ENCODE results near the gene APCDD1. TPM values are rescaled to one million over a fixed set of nuclear protein-coding genes. Genes with fewer than 3 reads are reported as not detected.

Gene APCDD1
- polyA plus RNA-seq, 1 of the 3 experiments (the other 2 are of a cell fraction), result 0.02 TPM

- H3K4me1 ChIP-seq (ENCODE audit: control insufficient read depth in 1 of 2, insufficient read depth in 2 of 2, low read depth in 1 of 2, low read length in 1 of 2), result peaks cover 0 to 9% of the 10 kb centered on the region in 2 experiments; a peak in 3 of 4 replicates
- no peak overlapping the region for H2AFZ ChIP-seq (ENCODE audit: low read depth)
- H3K27ac ChIP-seq (ENCODE audit: low read depth in 2 of 2, low read length in 1 of 2), result no peak overlapping the region
- 19% methylated on average over 2 of the region's 2 CpGs for WGBS (ENCODE audit: low lambda C conversion rate)
- ChIA-PET POLR2A (no interaction called here), CTCF (interaction anchor here (1.2 kb wide), 1 partner anchor 38 kb away, joined by 3 read pairs; no protein-coding TSS in a partner anchor)
- no peak overlapping the region for H3K4me2 ChIP-seq
- no peaks in the 10 kb centered on the region for H3K9me2 ChIP-seq
- H3K9me3 ChIP-seq, result no peaks in the 10 kb centered on the region
- peaks cover 8% of the 10 kb centered on the region; the same call in 1 of the 2 replicates for H3K27me3 ChIP-seq (ENCODE audit: insufficient read depth)
- no peaks in the 10 kb centered on the region for H3K36me3 ChIP-seq (replicated peaks in 1 of 2; ENCODE audit: control insufficient read depth in 1 of 2, insufficient read depth in 2 of 2, low read length in 1 of 2)
- TF ChIP-seq PBX3 (IDR thresholded peaks at IDR 0.05), result no peak
- TF ChIP-seq SMC3 (IDR thresholded peaks at IDR 0.05; ENCODE audit: low read depth, low read length), result no peak
- no peak for TF ChIP-seq RFX5 (IDR thresholded peaks at IDR 0.05; ENCODE audit: low read length)
- no peak for TF ChIP-seq EZH2phosphoT487 (IDR thresholded peaks at IDR 0.05; ENCODE audit: borderline replicate concordance, low read depth)
- no peak for TF ChIP-seq MAX (IDR thresholded peaks at IDR 0.05; ENCODE audit: low read depth)
- no peak for TF ChIP-seq SIN3A (IDR thresholded peaks at IDR 0.05; ENCODE audit: borderline replicate concordance, low read depth, low read length)
- TF ChIP-seq MEF2A (IDR thresholded peaks at IDR 0.05; ENCODE audit: borderline replicate concordance, low read depth), result no peak
- no peak for TF ChIP-seq TEAD4 (IDR thresholded peaks at IDR 0.05; ENCODE audit: borderline replicate concordance, insufficient read depth)
- no peak for DNase-seq
- no peaks in the 10 kb centered on the region for H4K20me1 ChIP-seq (ENCODE audit: insufficient read depth)
- no peaks in the 10 kb centered on the region for H3K79me2 ChIP-seq (ENCODE audit: insufficient read depth)
- no peak overlapping the region for H3K9ac ChIP-seq
- no peaks in the 10 kb centered on the region for H3F3A ChIP-seq (replicated peaks; ENCODE audit: insufficient read depth)
- no peak overlapping the region for H3K4me3 ChIP-seq (ENCODE audit: low read depth in 2 of 2, low read length in 1 of 2)
These were observed 3.4 kb upstream of the APCDD1 start for GRCh38 chr18:10450986-10451385.

GRCh38 chr18:10453261-10453805 is 1.1 kb upstream of the APCDD1 start:
- H3K9me2 ChIP-seq, result no peaks in the 10 kb centered on the region
- H3K4me3 ChIP-seq (ENCODE audit: low read depth in 2 of 2, low read length in 1 of 2), result no peak overlapping the region
- H3K27ac ChIP-seq (ENCODE audit: low read depth in 2 of 2, low read length in 1 of 2), result no peak overlapping the region
- no peak overlapping the region for H3K4me2 ChIP-seq
- H3K79me2 ChIP-seq (ENCODE audit: insufficient read depth), result no peaks in the 10 kb centered on the region
- CTCF ChIA-PET, result interaction anchor here (0.7 kb wide), 1 partner anchor 11 kb away, joined by 3 read pairs; no protein-coding TSS in a partner anchor
- 81% methylated on average over 11 of the region's 11 CpGs for WGBS (ENCODE audit: low lambda C conversion rate)
- no peaks in the 10 kb centered on the region for H3K9me3 ChIP-seq
- POLR2A ChIA-PET, result no interaction called here
- peaks cover 0 to 9% of the 10 kb centered on the region in 2 experiments; a peak in 3 of 4 replicates for H3K4me1 ChIP-seq (ENCODE audit: control insufficient read depth in 1 of 2, insufficient read depth in 2 of 2, low read depth in 1 of 2, low read length in 1 of 2)
- H3K27me3 ChIP-seq (ENCODE audit: insufficient read depth), result peaks cover 11% of the 10 kb centered on the region; the same call in 1 of the 2 replicates
- H4K20me1 ChIP-seq (ENCODE audit: insufficient read depth), result no peaks in the 10 kb centered on the region
- TF ChIP-seq RAD21 (IDR thresholded peaks at IDR 0.05; ENCODE audit: low read length) (no peak), JUND (IDR thresholded peaks at IDR 0.05) (no peak), TEAD4 (IDR thresholded peaks at IDR 0.05; ENCODE audit: borderline replicate concordance, insufficient read depth) (no peak), ELF1 (IDR thresholded peaks at IDR 0.05) (no peak), ZBTB33 (IDR thresholded peaks at IDR 0.05; ENCODE audit: borderline replicate concordance, low read depth) (no peak), USF1 (IDR thresholded peaks at IDR 0.05; ENCODE audit: borderline replicate concordance, low read depth) (no peak), REST (IDR thresholded peaks at IDR 0.05; ENCODE audit: low read depth, low read length) (no peak), USF2 (IDR thresholded peaks at IDR 0.05; ENCODE audit: borderline replicate concordance, low read depth, low read length) (no peak), EZH2phosphoT487 (IDR thresholded peaks at IDR 0.05; ENCODE audit: borderline replicate concordance, low read depth) (no peak), GABPA (IDR thresholded peaks at IDR 0.05; ENCODE audit: low read depth) (no peak), EP300 (IDR thresholded peaks at IDR 0.05; ENCODE audit: borderline replicate concordance in 1 of 2, low read depth in 1 of 2, low read length in 1 of 2) (no peak), MEF2A (IDR thresholded peaks at IDR 0.05; ENCODE audit: borderline replicate concordance, low read depth) (no peak), SIN3A (IDR thresholded peaks at IDR 0.05; ENCODE audit: borderline replicate concordance, low read depth, low read length) (no peak), NFIC (IDR thresholded peaks at IDR 0.05; ENCODE audit: borderline replicate concordance) (no peak)
- no peaks in the 10 kb centered on the region for H3K36me3 ChIP-seq (replicated peaks in 1 of 2; ENCODE audit: control insufficient read depth in 1 of 2, insufficient read depth in 2 of 2, low read length in 1 of 2)
- H2AFZ ChIP-seq (ENCODE audit: low read depth), result no peak overlapping the region
- no peak for DNase-seq
- H3K9ac ChIP-seq, result no peak overlapping the region
- H3F3A ChIP-seq (replicated peaks; ENCODE audit: insufficient read depth), result no peaks in the 10 kb centered on the region
